Right atrium auricular region (tissue), 2 donors: ENCODE measurements around the gene P3H1. TPM values are rescaled to one million over a fixed set of nuclear protein-coding genes. Genes with fewer than 3 reads are reported as not detected.

ENCODE experiments used
- DNase-seq: peaks from one replicate; pipeline ENCODE4 v3.0.0-alpha.2; 2019; ENCODE audit warnings: low spot score
- H3K27ac ChIP-seq, 2 donors: fragments of 200-600 bp; sonication (generic); 1 replicate in 1 of 2; 2 replicates in 1 of 2; pipeline ENCODE4 v1.5.1; 2016 to 2019
- H3K27me3 ChIP-seq, 2 donors: fragments of 200-600 bp; sonication (generic); one replicate each; pipeline versions ENCODE4 v1.5.1 to v1.6.0; 2017 to 2019
- H3K36me3 ChIP-seq: fragments of 200-600 bp; sonication (generic); one replicate; pipeline ENCODE4 v1.5.1; 2016
- H3K4me1 ChIP-seq, 2 donors: fragments of 200-600 bp; sonication (generic); one replicate each; pipeline versions ENCODE4 v1.5.1 to v1.6.0; 2017 to 2019
- H3K4me3 ChIP-seq, 2 donors: fragments of 200-600 bp; sonication (generic); 1 replicate in 1 of 2; 2 replicates in 1 of 2; pipeline ENCODE4 v1.5.1; 2017 to 2019; ENCODE audit warnings: mild to moderate bottlenecking in 1 of 2, moderate library complexity in 1 of 2
- H3K9me3 ChIP-seq, 2 donors: fragments of 200-600 bp; sonication (generic); one replicate each; pipeline ENCODE4 v1.5.1; 2019
- total RNA-seq, 2 donors: library from RNA; depleted of rRNA; stranded (reverse); fragments of >200 nt; gene quantifications; one replicate each; pipeline ENCODE4 v1.1.0, GENCODE V29; 2016
- TF ChIP-seq, protein P1 (sequence below), 2 donors: fragments of 200-600 bp; sonication (generic); IDR thresholded peaks; one replicate each; pipeline ENCODE4 v1.5.1; 2019; ENCODE audit warnings: antibody characterized with exemption in 2 of 2

Gene P3H1
- total RNA-seq, 2 donors from 2014 or later: 11.3 to 15.6 TPM

DNA sequence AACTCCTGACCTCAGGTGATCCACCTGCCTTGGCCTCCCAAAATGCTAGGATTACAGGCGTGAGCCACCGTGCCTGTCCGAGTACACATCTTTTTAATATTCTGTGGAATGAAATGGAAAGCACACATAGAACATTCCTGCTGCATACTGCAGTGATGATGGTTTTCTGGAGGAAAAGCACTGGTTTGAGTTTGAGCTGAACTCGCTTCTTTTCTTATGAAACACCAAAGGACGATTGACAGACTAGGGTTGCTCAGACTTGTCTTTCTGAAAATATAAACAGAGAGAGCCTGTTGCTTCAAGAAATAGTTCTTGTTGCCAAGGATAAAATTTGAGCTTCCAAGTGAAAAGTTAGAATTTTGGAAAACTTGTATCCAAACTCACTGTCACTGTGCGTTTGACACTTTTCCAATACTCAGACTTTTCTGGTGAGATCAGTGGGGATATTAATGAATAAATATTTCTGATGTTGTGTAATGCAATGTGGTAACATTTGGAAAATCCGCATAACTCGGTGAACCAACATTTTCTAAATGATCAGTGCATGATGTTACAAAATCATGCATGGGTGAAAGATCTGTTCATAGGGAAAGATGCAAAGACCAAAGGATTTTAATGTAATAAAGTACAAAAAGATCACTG lies 35.1 kb upstream of the P3H1 start:
- TF ChIP-seq, protein P1, sequence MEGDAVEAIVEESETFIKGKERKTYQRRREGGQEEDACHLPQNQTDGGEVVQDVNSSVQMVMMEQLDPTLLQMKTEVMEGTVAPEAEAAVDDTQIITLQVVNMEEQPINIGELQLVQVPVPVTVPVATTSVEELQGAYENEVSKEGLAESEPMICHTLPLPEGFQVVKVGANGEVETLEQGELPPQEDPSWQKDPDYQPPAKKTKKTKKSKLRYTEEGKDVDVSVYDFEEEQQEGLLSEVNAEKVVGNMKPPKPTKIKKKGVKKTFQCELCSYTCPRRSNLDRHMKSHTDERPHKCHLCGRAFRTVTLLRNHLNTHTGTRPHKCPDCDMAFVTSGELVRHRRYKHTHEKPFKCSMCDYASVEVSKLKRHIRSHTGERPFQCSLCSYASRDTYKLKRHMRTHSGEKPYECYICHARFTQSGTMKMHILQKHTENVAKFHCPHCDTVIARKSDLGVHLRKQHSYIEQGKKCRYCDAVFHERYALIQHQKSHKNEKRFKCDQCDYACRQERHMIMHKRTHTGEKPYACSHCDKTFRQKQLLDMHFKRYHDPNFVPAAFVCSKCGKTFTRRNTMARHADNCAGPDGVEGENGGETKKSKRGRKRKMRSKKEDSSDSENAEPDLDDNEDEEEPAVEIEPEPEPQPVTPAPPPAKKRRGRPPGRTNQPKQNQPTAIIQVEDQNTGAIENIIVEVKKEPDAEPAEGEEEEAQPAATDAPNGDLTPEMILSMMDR (IDR thresholded peaks at IDR 0.05): no peak

DNA sequence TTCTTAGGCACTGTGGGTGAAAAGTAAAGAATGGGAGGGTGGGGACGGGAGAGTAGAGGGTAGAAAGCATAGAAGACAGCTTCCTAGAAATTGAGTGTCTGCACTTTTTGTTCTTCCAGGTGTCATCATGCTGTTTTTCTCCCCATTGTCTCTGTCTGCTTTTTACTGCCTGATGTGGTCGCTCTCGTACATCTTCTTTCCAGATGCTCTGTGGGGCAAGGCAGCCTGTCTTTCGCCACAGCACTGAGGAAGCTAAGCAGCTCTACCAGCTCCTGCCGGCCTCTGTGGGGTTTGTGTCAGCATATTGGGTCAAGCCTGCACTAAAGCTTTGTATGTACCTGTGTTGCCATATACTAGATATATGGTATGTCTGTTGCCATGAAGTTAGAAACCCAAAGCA lies 31.2 kb upstream of the P3H1 start:
- Histone ChIP-seq H3K4me1 (no peaks in the 10 kb centered on the region), H3K27me3 (no peaks in the 10 kb centered on the region), H3K9me3 (no peaks in the 10 kb centered on the region), H3K4me3 (no peak overlapping the region), H3K27ac (no peak overlapping the region), H3K36me3 (no peaks in the 10 kb centered on the region)
- TF ChIP-seq, protein P1 (IDR thresholded peaks at IDR 0.05): no peak
- no peak for DNase-seq

More for the DNA sequence above, 35.1 kb upstream of the P3H1 start:
- no peak overlapping the region for H3K27ac ChIP-seq
- H3K4me3 ChIP-seq: no peak overlapping the region
- no peak for DNase-seq
- H3K9me3 ChIP-seq: no peaks in the 10 kb centered on the region
- H3K4me1 ChIP-seq: no peaks in the 10 kb centered on the region
- no peaks in the 10 kb centered on the region for H3K27me3 ChIP-seq
- peaks cover 5% of the 10 kb centered on the region for H3K36me3 ChIP-seq

DNA sequence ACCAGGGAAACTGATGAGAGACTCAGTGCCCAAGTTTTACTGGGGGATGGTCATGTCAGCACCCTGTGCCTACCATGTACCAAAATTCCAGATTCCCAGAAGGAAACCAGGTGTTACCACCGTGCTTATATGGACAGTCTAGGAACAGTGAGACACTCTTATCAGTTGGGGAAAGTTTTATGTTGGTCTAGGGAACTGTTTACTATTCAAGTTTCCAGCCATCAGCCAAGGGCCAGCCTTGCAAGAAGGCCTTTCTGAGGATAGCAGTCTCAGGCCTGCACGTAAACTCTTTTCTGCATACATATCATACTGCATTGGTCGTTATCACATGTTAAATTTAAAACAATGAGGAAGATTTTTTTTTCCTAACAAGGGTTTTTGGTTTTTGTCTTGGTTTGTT lies 30.6 kb upstream of the P3H1 start:
- TF ChIP-seq, protein P1 (IDR thresholded peaks at IDR 0.05): no peak
- Histone ChIP-seq H3K27ac (no peak overlapping the region), H3K4me3 (no peak overlapping the region), H3K4me1 (no peaks in the 10 kb centered on the region), H3K9me3 (no peaks in the 10 kb centered on the region), H3K27me3 (no peaks in the 10 kb centered on the region), H3K36me3 (no peaks in the 10 kb centered on the region)
- DNase-seq: no peak

DNA sequence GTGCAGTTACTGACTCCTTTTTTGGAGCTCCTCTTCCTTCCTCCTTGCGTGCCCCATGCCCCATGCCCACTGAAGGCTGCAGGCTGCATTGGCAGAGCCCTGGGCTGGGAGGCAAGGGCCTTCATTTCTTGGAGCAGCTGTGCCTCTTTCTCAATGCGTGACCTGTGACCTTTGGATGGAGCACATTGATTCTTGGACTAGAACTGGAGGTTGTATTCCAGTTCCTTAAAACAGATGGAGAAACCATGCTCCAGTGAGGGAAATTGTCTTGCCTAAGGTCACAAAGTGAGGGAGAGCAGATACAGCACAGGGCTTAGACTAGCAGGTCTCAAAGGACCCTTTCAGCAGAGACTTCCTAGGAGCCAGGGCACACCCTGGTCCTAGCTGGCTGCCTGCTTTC lies 27.0 kb upstream of the P3H1 start:
- DNase-seq: no peak
- Histone ChIP-seq H3K4me1 (no peaks in the 10 kb centered on the region), H3K36me3 (no peaks in the 10 kb centered on the region), H3K4me3 (no peak overlapping the region), H3K27ac (no peak overlapping the region), H3K27me3 (no peaks in the 10 kb centered on the region), H3K9me3 (no peaks in the 10 kb centered on the region)
- TF ChIP-seq, protein P1 (IDR thresholded peaks at IDR 0.05): no peak

DNA sequence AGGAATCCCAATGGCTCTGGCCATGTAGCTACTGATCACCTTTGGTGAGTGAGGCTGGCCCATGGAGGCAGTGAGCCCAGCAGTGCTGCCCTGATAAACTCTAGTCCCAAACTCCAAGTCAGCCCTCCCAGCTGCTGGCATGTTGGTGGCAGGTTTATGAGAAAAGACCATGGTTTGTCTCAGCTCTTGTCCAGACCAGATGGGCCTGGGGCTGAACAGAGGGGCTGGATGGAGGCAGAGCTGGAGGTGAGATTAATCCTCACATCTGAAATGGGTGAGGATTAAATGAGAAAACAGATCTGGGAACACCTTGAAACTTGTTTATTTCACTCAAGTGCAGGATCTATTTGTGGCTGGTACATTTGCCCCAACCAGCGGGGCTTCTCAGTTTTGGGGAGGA lies 21.2 kb upstream of the P3H1 start:
- no peak for DNase-seq
- Histone ChIP-seq H3K4me1 (peaks cover 0 to 8% of the 10 kb centered on the region in 2 donors), H3K4me3 (no peak overlapping the region), H3K27me3 (no peaks in the 10 kb centered on the region), H3K36me3 (no peaks in the 10 kb centered on the region), H3K9me3 (no peaks in the 10 kb centered on the region), H3K27ac (no peak overlapping the region)
- TF ChIP-seq, protein P1 (IDR thresholded peaks at IDR 0.05): no peak

DNA sequence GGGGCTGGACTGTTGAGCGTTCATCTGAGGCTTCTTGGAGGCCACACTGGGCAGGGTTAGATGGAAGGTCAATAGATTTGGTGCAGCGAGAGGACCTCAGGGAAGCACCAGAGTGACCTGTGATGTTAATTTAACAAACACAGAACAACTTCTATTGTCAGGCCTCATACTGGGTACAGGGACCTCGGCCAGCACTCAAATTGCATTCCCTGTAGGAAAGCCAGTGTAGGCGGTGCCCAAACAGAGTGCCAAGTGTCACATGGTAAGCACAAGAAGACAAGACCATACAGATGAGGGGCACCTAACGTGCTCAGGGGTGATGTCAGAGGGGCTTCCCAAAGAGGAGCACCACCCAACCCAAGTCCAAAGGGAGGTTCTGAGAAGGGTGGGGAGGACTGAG lies 19.3 kb upstream of the P3H1 start:
- DNase-seq: no peak

More for the DNA sequence above, 19.3 kb upstream of the P3H1 start:
- Histone ChIP-seq H3K4me1 (peaks cover 0 to 8% of the 10 kb centered on the region in 2 donors), H3K9me3 (no peaks in the 10 kb centered on the region), H3K4me3 (no peak overlapping the region), H3K27ac (no peak overlapping the region), H3K36me3 (no peaks in the 10 kb centered on the region), H3K27me3 (no peaks in the 10 kb centered on the region)
- TF ChIP-seq, protein P1 (IDR thresholded peaks at IDR 0.05): no peak
